ENCODE results near the gene ZFP90. TPM values are rescaled to one million over a fixed set of nuclear protein-coding genes. Genes with fewer than 3 reads are reported as not detected.

ZFP90 gene
- total RNA-seq, 1 experiment from 2014 or later = 21.8 TPM

DNA sequence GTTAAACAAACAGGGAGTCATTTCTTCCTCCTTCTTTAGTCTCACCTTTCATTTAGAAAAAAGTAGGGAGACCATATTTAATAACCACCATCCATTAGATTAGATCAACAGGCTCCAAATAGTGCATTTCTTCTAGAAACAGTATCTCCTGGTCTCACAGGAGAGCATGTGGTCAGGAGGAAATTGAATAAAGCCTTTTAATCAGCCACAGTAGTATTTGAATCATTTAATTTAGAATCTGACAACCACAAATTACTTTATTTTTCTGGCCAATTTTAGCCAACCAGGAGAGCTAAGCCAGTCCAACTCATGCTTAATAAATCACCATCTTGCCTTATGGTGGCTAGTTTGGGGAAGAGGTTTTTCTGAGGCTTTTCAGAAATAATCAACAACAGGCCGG lies 26.3 kb upstream of the ZFP90 start:
- ChIA-PET RAD21 (ENCODE audit: low non-redundant PET in 1 of 2, low total read pairs in 2 of 2, uncharacterized antibody in 2 of 2, unreplicated experiment in 2 of 2) (no interaction called here), CTCF (interaction anchor here (1.3 kb wide), 1 partner anchor 8 kb away, joined by 12 read pairs; no protein-coding TSS in a partner anchor), POLR2A (no interaction called here)
- Histone ChIP-seq H3K79me2 (ENCODE audit: insufficient read depth, low read length) (no peaks in the 10 kb centered on the region), H2AFZ (ENCODE audit: low read depth, low read length, poor library complexity, severe bottlenecking) (no peak overlapping the region), H3K4me3 (replicated peaks in 1 of 2; ENCODE audit: low read depth in 1 of 2, low read length in 2 of 2) (no peak overlapping the region), H3K4me2 (ENCODE audit: low read length) (no peak overlapping the region), H4K20me1 (ENCODE audit: insufficient read depth) (no peaks in the 10 kb centered on the region), H3K27me3 (ENCODE audit: insufficient read depth, low read length) (no peaks in the 10 kb centered on the region), H3K9me2 (ENCODE audit: insufficient read depth) (no peaks in the 10 kb centered on the region), H3K27ac (ENCODE audit: low read depth, low read length) (no peak overlapping the region), H3K9ac (ENCODE audit: low read length) (no peak overlapping the region), H3K9me3 (ENCODE audit: control insufficient read depth in 1 of 2, insufficient read depth in 1 of 2, low read depth in 1 of 2, low read length in 2 of 2) (no peaks in the 10 kb centered on the region), H3K4me1 (ENCODE audit: control insufficient read depth in 1 of 2, insufficient read depth in 2 of 2, low read length in 2 of 2) (peaks cover 0 to 6% of the 10 kb centered on the region in 2 experiments; a peak in 1 of 4 replicates), H3K36me3 (ENCODE audit: control insufficient read depth in 1 of 2, insufficient read depth in 2 of 2, low read length in 2 of 2) (no peaks in the 10 kb centered on the region)
- DNase-seq (ENCODE audit: low read depth, low spot score) (no peak), ATAC-seq (no peak)
- no peak for TF ChIP-seq ZBTB33 (IDR thresholded peaks at IDR 0.05; ENCODE audit: extremely low read depth, insufficient replicate concordance, low read length)
- TF ChIP-seq FOSL1 (IDR thresholded peaks at IDR 0.05; ENCODE audit: low read depth) = no peak
- TF ChIP-seq POLR2AphosphoS5 (IDR thresholded peaks at IDR 0.05; ENCODE audit: low read depth, low read length) = no peak
- no peak for TF ChIP-seq EZH2phosphoT487 (IDR thresholded peaks at IDR 0.05; ENCODE audit: borderline replicate concordance)
- TF ChIP-seq ELF1 (IDR thresholded peaks at IDR 0.05; ENCODE audit: borderline replicate concordance, low read depth) = no peak
- no peak for TF ChIP-seq YY1 (IDR thresholded peaks at IDR 0.05; ENCODE audit: extremely low read depth, insufficient replicate concordance, low read depth, low read length)
- no peak for TF ChIP-seq CBX3 (IDR thresholded peaks at IDR 0.05; ENCODE audit: low read depth)
- TF ChIP-seq ZNF274 (IDR thresholded peaks at IDR 0.05; ENCODE audit: low read depth, low read length) = no peak
- TF ChIP-seq TCF7L2 (IDR thresholded peaks at IDR 0.05; ENCODE audit: borderline replicate concordance, extremely low read depth, insufficient read depth, insufficient read length) = no peak
- no peak for TF ChIP-seq ATF3 (IDR thresholded peaks at IDR 0.05)
- TF ChIP-seq MAX (IDR thresholded peaks at IDR 0.05) = no peak
- no peak for TF ChIP-seq CEBPB (IDR thresholded peaks at IDR 0.05; ENCODE audit: low read depth)
- BruUV-seq (replicated peaks) = no TSS peak
- intact Hi-C loops (cut with micrococcal nuclease) = no loop called here
